HL-60/S4 treated with retinoic acid at 250 ng/mL for 4 days and 3 days (cell line): Measurements from ENCODE around the gene PLD6.

Experiments used
- in situ Hi-C: fragments of 300-500 bp; cut with MboI; formaldehyde crosslinking; loops from 2 replicates; pipeline ENCODE4 v1.7.0; 2022; ENCODE audit warnings: low sequenced_read_pairs

Gene PLD6

DNA sequence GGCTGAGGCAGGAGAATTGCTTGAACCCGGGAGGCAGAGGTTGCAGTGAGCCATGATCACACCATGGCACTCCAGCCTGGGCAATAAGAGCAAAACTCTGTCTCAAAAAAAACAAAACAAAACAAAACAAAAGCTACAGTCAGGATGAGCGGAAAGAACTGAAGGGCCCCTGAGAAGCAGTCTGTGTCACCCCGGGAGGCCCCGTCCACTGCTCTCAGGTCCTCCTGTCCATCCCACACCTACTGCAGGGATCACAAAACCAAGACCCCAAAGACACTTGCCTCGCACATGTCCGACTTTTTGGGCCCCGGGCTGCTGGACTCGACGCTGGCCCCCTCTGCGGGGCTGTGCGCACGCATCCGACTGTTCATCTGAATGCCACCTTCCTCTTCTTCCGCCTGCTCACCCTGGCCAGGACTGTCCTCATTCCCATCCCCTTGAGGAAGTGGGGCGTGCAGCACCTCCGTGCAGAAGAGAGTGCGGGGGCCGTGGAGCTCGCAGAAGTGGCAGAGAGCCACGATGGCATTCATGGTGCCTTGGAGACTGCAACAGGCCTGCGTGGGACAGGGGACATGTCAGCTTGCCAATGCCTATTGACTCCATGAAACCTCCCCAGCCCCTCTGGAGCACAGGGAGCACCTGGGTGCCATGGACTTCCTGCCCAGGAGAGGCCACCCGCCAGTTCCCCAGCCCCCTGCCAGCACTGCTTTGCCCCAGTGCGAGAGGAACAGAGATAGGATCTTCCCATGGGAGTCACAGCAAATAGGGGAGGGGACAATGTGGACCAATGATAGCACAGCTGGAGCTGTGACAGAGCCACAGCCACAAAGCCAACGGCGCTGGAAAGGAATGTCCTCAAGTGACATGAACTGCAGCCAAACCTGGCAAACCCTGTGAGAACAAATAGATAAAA is 21.7 kb upstream of the PLD6 start:
- in situ Hi-C loops, result no loop called here

DNA sequence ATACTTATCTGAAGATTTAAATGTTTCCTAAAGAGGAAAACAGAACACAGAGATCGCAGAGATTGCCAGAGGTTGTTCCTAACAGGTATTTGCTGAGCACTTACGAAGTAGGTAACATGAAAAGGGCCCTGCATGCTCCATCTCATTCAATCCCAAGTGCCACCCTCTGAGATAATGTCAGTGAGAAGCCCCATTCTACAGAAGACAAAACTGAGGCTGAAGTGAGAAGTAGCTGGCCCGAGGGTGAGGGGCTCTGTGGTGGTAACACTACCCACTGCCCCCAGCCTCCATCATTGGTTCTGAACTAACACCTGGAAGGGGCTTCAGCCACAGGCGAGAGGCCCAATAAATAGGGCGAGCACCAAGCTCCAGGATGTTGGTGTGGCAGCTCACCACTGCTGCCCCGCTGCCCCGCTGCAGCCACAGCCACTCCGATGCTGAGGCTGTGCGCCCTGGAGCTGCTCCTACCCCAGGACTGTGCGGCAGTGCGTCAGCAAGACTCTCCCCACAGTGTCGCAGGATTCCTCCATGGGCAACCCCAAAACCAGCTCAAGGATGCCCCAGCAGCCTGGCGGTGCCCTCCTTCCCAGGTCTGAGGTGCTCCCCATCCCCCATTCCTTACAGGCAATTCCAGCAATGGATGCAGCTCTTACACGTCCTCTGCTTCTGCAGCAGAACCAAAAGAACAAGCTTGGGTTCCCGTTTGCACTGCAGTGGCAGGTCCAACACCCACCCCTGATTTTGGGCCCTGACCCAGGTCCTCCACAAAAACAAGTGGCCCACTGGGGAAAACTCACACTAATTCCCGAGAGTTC is 20.5 kb upstream of the PLD6 start:
- in situ Hi-C loops, result no loop called here

DNA sequence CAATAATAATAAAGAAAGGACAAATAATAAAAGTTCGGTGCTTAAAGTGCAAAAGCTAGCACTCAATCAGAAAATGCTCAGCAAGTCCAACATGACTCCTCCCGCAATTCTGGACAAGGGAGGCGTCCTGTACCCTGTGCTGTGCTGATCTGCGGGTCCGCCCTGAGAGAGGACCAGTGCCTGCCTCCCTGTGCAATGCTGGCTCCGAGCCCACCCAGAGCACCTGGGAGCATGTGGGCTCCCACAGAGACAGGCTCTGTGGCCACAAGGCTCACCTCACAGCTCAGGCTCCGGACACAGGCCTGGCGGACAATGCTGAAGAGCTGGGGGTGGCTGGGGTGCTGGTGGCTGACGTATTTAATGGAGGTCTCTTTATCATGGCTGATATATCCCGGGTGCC is 19.8 kb upstream of the PLD6 start:
- in situ Hi-C loops, result no loop called here

DNA sequence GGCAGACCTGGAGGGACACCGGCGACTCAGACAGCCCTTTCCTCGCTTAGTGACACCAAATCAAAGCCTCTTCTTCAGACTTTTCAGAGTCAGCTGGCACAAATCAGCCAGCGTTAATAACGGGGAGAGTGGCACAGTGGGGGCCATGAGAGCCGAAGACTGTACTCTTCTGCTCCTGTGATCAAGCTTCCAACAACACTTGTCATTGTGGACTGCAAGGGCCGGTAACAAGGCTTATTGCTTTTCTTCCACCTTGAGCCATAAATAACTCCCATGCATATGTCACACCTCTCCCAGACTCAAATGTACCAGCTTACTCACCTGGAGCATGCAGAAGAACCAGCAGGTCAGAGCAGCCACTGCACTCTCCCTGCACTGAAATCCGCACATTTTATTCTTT is 18.0 kb upstream of the PLD6 start:
- in situ Hi-C loops, result no loop called here

DNA sequence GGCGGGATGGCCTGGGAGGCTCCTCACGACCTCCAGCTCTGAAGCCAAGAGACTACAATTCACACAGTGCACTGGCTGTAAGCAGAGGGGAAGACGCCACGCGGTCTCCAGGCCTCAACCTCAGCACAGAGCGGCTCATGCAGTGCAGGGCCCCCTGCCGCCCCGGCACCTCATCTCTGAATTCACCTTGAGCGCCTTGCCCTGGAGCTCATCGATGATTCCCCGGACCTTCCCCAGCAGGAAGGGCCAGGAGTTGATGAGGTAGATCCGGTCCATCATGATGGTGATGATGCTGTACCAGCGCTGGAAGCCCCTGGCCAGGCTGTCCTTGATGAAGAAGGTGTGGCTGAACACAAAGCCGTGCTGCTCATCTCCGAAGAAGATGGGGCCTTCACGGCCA is 17.6 kb upstream of the PLD6 start:
- in situ Hi-C loops, result no loop called here

DNA sequence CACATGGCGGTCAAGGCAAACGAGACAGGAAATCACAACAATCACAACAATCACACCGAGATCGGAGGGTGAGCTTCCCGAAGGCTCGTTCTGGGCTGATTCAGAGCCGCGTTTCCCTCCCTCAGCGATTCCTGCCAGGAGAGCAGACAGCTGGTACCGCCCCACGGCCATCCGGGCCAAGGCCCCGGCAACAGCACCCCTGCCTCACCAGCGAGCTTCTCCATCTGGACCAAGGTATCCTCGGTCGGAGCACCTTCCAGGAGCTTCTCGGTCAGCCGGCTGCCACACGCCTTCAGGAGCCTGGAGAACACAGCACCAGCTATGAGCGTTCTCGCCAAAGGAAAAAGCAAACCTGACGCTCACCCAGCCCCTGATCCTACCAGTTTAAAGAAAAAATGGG is 15.2 kb upstream of the PLD6 start:
- in situ Hi-C loops, result no loop called here

DNA sequence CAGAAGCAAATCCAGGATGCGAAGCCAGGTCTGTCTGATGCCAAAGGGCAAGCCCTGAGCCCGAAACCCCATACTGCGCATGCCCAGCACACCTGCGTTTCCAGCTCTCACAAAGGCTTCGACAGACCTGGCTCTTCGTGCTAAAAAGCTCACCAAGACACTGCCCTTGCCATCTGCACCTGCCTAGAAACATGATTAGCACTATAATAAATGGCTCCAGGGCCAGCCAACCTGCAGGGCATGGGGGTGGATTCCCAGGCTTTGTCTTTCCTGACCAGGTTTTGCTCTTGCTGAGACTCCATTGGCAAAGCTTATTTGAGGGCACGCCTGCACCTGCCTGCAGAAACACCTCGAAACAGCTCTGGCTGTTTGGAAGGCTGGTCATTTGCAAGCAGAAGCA is 14.4 kb upstream of the PLD6 start:
- in situ Hi-C loops, result no loop called here

DNA sequence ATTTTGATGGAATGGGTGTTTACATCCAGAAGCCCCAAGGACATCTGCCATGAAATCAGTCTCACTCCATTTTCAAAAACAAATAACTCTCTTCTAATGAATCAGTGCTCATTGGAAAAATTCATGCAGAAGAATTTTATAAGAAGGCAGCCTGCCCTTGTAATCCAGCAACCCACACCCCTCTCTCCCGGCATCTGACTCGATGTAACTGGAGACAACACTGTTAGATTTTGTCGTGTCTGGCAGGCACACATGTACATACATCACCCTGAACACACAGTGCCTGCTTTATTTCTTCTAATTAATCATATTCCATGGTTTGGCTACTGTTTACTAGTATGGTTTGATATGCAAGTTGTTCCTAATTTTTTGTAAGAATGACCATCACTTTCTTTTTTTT is 11.9 kb upstream of the PLD6 start:
- in situ Hi-C loops, result no loop called here

DNA sequence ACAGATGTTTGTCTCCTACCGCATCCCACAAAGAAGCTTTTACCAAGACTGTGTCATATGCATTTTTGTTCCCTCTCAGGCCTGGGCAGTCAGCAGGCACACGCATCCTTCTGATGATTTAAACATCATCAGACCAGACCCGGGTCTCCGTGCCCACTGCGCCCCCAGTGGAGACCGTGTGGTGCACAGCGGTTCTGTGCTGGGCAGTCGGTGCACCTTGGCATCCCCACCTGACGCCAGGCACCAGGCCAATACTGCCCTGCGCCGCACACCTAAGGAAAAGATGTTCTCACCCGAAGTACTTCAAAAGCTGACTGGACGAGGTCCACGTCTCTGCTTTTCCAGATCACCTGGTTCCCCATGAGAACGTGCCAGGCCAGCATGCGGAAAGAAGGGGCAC is 10.6 kb upstream of the PLD6 start:
- in situ Hi-C loops, result no loop called here

DNA sequence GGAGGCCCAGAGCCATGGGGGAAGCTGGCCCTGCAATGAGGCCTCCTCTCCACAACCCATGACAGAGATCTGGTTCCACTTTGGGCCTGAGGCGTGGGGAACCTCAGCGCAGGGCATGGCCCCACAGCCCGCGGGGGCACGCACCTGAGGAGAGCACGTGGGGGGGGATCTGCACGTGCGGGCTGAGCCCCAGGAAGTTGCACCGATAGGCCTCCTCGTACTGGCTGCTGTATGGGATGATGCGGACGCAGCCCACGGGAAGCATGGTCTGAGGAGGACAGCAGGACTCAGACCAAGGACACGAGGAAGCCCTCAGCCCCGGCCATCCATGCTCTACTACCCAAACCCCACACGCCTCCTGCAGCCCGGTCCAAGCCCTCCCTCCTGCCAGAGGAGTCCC is 10.1 kb upstream of the PLD6 start:
- in situ Hi-C loops, result no loop called here

DNA sequence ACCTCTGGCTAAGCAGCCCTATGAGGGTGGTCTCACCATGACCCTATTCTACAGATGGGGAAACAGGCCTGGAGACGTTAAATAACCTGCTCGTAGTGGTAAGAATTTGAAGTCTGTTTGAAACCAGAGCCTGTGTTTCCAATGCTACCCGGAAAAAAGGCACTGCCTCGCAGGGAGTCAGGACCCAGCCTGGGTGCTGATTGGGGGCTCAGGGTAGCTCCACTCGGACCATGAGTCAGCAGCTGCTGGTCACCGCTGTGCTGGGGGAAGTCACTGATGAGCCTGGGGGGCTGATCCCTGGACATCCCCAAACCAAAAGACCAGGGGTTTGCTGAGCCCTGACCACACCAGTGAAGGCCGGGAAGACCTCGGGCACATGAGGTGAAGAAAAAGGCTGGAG is 9.4 kb upstream of the PLD6 start:
- in situ Hi-C loops, result no loop called here

DNA sequence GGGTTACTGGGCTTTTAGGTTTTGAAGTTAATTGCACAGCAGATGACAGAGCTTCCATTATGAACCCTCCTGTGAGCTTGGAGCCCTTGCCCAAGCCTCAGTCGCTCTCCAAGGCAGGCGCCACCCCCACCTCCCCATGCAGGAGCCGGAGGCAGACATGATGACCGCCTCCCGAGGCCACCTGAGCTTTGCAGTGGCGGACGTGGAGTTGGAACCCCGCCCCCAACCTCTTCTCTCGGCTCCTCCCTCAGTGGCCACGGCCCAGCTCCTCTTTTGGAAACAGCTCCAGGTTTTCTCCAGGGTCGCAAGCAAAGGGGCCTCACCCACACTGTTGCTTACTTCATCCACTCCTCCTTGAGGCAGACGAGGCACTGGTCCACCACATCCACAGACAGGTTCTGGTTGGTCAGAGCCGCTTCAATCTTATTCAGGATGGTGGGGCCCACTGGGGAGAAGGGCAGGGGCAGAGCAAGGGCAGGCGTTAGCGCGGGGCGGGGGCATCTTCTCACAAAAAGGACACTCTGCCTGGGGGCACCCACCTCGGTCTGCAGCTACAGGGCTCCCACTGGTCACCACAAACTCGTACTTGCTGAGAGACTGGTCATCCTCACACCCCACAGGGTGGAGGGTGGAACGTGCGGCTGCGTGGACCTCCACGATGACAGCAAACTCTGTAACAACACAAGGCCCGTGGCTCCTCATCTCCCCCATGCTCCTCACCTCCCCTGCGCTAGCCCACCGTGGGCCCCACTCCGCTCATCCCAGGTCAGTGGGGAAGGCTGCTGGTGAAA is 8.7 kb upstream of the PLD6 start:
- in situ Hi-C loops, result no loop called here

DNA sequence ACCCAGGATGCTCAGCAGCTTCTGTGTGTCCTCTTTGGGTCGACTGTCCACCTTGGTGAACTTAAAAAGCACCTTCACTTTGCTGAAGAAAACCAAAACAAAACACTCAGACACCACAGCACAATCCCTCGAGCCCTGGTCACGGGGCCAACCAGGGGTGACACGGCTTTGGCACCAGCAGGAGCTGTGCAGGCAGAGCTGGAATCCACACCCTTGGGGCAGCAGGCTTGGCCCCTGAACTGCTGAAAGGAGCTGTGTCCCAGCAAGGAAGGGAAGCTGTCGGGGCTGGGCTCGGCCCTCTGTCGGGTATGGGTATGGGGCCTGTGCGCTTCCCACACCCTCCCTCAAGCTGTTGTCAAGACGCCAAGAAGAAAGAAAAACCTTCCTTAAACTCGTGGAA is 7.6 kb upstream of the PLD6 start:
- in situ Hi-C loops, result no loop called here

DNA sequence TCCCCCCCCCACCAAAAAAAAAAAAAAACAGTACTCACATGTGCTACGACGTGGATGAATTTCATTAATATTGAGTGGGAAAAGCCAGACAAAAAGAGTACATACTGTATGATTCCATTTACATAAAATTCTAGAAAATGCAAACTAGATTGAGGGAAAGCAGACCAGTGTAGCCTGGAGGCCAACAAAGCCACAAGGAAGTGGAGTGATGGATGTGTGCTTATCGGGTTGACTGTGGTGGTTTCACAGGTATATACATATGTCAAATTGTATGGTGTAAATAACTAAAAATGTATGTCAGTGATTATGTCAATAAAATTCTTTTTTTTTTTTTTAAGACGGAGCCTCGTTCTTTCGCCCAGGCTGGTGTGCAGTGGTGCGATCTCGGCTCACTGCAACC is 1.9 kb upstream of the PLD6 start:
- in situ Hi-C loops, result no loop called here

DNA sequence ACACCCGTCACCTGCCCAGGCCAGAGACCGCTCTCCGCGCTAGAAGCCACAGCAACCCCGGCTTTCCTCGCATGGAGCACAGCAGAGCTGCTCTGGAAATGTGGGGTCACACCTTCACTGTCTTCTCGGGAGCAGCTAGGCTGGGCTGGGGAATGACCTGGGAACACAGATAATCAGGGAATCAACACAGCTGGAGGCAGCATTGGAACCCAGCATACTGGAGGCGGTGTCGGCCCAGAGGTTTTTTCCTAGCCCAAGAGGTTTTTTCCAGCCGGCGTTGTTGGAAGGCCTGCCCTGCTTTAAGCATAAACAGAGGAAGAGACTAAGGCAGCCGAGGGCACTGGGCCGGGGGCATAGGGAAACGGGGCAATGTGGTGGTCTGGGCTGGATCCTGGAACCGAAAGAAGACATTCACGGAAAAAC is 791 bp upstream of the PLD6 start:
- in situ Hi-C loops, result no loop called here

DNA sequence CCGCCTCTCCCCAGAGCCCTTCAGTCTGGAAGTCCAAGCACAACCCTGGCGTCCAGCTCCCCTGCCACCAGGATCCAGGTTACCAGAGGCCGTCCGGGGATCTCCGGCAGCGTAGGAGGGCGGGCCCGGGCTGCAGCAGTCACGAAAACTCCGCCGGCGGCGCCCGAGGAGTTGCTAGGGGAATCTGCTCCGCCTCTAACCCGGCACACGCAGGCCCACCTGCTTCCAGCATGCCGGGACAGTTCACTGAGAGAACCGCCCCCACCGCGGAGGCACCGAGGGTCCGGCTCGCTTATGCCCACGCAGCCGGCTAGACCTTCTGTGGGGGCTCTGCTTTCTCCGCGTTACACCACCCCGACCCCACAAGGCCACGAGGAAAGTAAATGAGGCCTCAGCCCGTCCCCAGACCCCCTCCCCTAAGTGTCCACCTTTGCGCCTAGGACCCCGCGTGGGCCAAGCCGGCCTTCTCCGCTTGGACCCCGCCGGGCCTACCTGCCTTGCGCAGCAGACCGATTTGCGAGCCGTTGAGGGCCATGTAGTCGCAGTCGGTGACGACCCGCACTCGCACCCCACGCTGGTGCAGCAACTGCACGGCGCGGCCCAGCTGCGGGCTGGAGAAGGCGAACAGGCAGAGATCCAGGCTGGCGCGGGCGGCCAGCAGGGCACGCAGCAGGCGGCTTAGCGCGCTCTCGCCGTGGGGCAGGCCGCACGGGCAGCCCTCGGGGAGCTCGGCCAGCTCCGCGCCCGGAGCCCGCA is 587 bp downstream of the PLD6 start:
- in situ Hi-C loops, result no loop called here

DNA sequence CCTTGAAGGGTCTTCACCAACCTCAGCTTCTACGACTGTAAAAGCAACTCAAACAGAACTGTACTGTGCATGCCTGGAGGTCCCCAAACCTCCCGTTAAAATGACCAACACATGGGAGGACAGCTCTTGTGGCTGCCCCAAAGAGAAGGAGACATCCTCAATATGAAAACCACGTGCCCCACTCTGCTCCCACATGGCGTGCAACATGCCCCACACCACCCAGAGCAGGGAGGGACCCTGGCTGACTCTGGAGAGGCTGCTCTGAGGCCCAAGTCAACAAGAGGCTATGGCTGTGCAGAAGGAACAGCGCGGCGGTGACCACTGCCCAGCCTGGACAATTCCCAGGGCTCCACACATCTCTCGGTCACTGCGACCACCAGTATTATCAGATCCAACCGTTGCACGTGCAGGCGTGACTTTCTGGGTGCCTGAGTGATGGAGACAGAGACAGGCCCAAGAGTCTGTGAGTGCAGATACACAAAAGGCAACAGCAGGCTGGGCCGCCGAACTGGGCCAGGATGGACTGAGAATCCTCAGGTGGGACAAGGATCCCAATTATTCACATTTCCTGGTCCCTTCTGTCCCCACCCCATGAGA is 1.4 kb downstream of the PLD6 start:
- in situ Hi-C loops, result no loop called here

DNA sequence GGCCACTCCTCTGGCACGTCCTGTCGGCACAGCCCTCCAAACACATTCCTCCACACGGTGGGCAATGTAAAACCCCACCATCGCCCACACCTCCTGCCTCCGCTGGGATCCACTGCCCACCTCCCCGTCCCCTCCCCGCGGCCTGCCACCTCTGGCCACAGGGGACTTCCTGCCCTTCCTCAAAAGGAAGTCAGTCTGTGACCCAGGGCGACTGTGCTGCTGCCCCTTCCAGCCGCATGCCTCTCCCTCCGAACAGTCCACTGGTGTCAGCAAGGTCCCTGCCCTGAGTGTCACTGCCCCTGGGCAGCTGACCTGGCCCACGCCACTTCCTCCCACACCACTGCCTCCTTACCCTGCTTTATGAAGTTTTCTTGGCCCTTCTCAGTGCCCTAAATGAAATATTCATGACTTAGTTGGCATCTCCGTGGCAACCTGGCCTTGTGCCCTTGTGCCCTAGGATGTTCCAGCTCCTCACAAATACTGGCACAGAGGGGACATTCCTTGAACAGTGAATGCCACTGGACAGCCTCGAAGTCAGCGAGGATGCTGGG is 2.0 kb downstream of the PLD6 start:
- in situ Hi-C loops, result no loop called here

DNA sequence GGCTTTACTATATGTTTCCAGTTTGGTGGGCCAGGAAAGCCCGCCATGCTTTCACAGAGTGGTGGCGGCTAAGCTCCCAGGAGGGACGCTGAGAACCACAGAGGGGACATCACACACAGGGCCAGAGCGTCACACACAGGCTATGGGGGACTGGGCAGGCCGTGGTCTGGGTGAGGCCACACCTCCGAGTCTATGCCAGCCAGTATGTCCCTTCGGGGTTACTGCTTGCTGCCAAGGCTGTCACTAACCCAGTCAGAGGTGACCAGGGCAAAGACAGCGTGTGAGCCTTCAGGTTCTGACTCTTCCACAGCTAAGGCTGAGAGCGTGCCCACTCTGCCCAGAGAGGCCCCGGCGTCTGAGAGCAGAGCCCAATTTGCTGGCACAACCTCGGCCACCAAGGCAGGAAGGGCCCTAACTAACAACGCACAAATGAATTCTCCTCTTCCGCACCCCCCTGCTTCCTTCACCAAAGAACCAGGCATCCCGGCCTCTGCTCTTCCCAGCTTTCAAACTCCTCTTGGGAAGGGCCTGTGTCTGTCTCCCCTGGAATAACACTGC is 2.9 kb downstream of the PLD6 start:
- in situ Hi-C loops, result no loop called here

DNA sequence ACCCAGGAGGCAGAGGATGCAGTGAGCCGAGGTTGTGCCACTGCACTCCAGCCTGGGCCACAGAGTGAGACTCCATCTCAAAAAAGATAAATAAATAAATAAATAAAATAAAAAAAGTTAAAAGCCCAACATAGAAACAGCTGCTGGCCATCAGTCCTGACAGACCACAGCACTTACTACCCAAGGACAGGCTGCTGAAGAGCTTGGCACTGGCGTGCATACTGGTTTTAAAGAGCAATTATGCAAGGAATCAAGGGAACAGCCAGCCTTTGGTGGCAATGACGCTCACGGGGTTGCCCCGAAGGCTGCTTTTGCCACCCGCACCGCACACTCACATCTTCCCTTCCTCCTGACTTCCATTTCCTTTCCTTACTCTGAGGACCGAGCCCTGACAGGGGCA is 4.2 kb downstream of the PLD6 start:
- in situ Hi-C loops, result no loop called here
